Astrocyte of the cerebellum (primary cell): Measurements from ENCODE around the gene CLEC2D.

Experiments used
- DNase-seq: peaks from one replicate; pipeline ENCODE4 v3.0.0-alpha.2; 2011; ENCODE audit warnings: low read depth
- H3K4me3 ChIP-seq: 2 replicates; pipeline ENCODE4 v1.5.1; 2011; ENCODE audit warnings: mild to moderate bottlenecking, low read depth, low read length, moderate library complexity
- in situ Hi-C: cut with HindIII; loops from 2 replicates; pipeline ENCODE4 v1.10.0; 2017; ENCODE audit warnings: low sequenced_read_pairs
- TF ChIP-seq, protein P1 (sequence below): IDR thresholded peaks from 2 replicates; pipeline ENCODE4 v1.5.1; 2012; ENCODE audit warnings: low read length, low read depth, moderate library complexity, mild to moderate bottlenecking; ENCODE audit errors: missing control alignments

The CLEC2D gene

DNA sequence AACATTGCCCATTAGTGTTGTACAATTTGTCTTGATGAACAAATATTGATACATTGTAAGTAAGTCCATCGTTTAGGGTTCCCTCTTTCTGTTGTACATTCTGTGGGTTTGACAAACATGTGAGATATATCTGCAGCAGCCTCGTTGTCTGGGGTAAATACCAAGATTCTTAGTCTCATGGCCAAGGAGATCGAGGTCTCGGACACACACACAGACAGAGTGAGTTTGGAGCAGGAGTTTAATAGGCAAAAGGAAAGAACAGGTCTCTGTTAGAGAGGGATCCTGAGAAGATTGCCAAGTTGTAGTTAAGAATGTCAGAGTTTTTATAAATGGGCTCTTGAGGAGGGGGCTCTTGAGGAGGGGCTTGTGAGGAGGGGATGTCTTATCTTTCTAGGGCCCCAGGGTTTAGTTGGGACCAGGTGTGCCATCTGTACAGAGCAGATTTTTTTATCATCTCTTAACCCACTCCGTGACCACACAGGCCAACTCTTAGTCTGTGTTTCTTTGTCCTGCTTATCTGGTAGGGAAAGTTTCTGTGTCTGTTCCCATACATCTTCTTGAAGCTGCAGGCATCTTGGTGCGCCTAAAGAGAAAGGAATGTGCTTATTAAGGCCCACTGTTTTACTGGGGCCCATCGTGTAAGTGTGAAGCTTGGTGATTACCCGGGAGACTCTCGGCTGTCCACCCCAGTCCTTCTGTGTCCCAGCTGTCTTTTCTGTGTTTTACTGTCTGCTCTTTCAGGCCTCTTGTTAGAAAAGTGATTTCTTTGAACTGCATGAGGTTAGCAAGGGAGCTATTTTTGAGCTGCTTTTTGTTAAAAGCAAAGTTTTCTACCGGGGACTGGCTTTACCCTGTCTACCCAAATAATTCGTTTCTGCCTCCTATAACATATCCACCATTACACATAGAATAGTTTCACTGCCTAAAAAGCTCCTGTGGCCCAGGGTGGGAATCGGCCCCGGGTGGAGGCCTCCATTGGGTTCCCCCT lies 22.4 kb upstream of the CLEC2D start:
- no peak for DNase-seq
- peak overlapping the region; percentile 67 for H3K4me3 ChIP-seq
- TF ChIP-seq, protein P1, sequence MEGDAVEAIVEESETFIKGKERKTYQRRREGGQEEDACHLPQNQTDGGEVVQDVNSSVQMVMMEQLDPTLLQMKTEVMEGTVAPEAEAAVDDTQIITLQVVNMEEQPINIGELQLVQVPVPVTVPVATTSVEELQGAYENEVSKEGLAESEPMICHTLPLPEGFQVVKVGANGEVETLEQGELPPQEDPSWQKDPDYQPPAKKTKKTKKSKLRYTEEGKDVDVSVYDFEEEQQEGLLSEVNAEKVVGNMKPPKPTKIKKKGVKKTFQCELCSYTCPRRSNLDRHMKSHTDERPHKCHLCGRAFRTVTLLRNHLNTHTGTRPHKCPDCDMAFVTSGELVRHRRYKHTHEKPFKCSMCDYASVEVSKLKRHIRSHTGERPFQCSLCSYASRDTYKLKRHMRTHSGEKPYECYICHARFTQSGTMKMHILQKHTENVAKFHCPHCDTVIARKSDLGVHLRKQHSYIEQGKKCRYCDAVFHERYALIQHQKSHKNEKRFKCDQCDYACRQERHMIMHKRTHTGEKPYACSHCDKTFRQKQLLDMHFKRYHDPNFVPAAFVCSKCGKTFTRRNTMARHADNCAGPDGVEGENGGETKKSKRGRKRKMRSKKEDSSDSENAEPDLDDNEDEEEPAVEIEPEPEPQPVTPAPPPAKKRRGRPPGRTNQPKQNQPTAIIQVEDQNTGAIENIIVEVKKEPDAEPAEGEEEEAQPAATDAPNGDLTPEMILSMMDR = no peak
- in situ Hi-C loops = no loop called here

GRCh38 chr12:9647825-9648700 lies 21.4 kb upstream of the CLEC2D start:
- H3K4me3 ChIP-seq = peak overlapping the region; percentile 67
- TF ChIP-seq, protein P1 = no peak
- in situ Hi-C loops = no loop called here
- DNase-seq = no peak

DNA sequence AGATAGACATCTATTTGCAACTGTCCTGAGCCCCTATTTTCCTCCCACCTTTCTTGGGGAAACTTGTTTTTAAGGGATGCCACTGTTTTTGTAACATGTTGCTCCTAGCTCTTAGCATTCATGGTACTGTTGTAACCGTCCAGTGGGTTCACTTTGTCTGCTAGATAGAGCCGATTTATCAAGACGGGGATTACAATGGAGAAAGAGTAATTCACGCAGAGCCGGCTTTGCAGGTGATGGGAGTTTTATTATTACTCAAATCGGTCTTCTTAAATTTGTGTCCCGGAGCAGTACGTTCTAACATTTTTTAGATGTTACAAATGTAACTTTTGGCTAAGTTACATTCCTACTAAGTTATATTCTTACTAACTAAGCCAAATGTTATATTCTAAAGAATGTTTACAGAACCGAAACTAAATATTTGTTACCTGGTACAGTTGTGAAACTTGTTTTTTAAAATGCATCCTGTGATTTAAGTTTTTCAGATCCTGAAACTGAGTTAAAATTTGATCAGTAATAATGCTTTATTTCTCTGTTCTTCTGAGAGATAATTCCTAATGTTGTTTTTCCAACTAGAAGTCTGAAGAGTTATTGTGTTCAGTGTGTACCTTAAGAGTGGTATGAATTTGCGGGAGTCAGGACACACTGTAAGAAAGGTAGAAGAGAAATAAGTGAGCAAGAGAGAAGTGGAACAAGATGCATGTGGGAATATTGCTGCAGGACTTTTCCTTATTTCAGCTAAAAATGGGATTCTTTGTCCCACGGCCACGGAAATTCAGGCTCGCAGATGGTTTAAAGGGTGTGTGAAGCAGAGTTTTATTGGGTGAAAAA lies 20.6 kb upstream of the CLEC2D start:
- TF ChIP-seq, protein P1 = no peak
- DNase-seq = no peak
- in situ Hi-C loops = no loop called here
- peak overlapping the region; percentile 67 for H3K4me3 ChIP-seq

- no peak for DNase-seq
- H3K4me3 ChIP-seq = peak overlapping the region; percentile 67
- TF ChIP-seq, protein P1 = no peak
- in situ Hi-C loops = no loop called here
Observed at GRCh38 chr12:9649532-9649940, 20.0 kb upstream of the CLEC2D start.

DNA sequence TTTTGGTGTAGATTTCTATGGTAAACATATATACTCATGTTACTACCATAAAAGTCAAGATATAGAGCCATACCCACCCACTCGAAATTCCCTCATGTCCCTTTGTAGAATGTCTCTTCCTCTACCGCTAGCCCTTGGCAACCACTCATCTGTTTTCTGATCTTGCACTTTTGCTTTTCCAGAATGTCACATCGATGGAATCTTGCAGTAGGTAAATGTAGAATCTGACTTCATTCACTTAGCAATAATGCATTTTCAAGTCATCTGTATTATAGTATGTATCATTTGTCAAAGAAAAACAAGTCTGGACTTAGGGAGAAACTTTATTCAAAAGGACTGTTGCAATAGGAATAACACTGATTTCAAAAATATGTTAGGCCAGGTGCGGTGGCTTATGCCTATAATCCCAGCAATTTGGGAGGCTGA lies 19.3 kb upstream of the CLEC2D start:
- TF ChIP-seq, protein P1 = no peak
- in situ Hi-C loops = no loop called here
- DNase-seq = no peak
- H3K4me3 ChIP-seq = peak overlapping the region; percentile 13
